Activated CD4-positive, alpha-beta T cell treated with anti-CD3 and anti-CD28 coated beads, Interleukin-2, amount 50 U/mL, for 24 hours (primary cell): ENCODE data around the gene GIGYF1.
"Not testable (repeated sequence)": the region's sequence is repeated elsewhere in the genome, so short reads cannot be mapped to it uniquely, and the experiment has no call there.

ENCODE experiments used
- DNase-seq, 2 donors: peaks; one replicate each; pipeline ENCODE4 v3.0.0-alpha.2; 2020; ENCODE audit warnings: low read depth in 1 of 2, low spot score in 1 of 2

Gene GIGYF1

DNA sequence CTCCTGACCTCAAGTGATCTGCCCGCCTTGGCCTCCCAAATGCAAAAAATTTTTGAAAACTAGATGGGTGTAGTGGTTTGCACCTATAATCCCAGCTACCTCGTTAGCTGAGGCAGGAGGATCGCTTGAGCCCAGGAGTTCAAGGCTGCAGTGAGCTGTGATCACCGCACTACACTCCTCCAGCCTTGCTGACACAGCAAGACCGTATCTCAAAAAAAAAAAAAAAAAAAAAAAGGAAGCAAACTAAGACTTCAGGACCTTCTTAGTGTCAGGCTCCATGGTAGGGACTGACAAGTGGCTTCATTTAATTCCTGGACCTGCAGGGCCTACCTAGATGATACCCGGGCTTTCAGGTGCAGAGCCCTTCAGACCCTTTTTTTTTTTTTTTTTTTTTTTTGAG lies 14.3 kb upstream of the GIGYF1 start:
- no peak for DNase-seq

- no peak for DNase-seq
Observed at GRCh38 chr7:100706672-100707311, 12.7 kb upstream of the GIGYF1 start.

- DNase-seq: peak; percentile 98 to 99
Observed at GRCh38 chr7:100705753-100706671, 12.0 kb upstream of the GIGYF1 start, which contains the start of gene POP7. Gene POP7, plus strand, starts transcription at chr7:100706121. Its CDS starts 710 bp downstream, at chr7:100706831.

- peak; percentile 65 to 75 for DNase-seq
Observed at GRCh38 chr7:100705320-100705752, 11.3 kb upstream of the GIGYF1 start.

DNA sequence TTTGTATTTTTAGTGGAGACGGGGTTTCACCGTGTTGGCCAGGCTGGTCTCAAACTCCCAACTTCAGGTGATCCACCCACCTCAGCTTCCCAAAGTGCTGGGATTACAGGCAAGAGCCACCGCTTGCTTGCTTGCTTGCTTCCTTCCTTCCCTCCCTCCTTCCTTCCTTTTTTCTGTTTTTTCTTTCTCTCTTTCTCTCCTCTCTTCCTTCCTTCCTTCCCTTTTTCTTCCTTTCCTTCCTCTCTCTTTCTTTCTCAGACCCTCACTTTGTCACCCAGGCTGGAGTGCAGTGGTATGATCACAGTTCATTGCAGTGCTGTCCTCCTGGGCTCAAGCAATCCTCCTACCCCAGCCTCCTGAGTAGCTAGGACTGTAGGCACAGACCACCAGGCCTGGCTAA lies 7.0 kb upstream of the GIGYF1 start:
- not testable (repeated sequence) for DNase-seq

DNA sequence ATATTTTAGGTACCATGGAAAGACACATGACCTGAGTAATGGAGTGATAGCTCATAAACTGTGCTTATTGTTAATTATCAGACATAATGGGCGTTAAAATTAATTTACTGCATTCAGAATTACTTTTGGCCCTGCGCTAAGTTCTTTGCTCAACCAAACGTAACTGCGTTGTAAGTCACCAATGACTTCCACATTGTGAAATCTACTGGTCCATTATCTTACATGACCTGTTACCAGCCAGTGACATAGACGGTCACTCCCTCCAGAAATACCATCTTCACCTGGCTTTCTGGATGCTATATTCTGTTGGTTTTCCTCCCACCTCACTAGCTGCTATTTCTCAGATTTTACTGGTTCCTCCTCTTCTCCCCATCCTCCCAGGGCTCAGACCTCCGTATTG lies 5.0 kb upstream of the GIGYF1 start:
- DNase-seq: no peak

- DNase-seq: no peak
Observed at GRCh38 chr7:100696123-100696521, 2.1 kb upstream of the GIGYF1 start.

- no peak for DNase-seq
Observed at GRCh38 chr7:100693312-100694097, 545 bp downstream of the GIGYF1 start.

DNA sequence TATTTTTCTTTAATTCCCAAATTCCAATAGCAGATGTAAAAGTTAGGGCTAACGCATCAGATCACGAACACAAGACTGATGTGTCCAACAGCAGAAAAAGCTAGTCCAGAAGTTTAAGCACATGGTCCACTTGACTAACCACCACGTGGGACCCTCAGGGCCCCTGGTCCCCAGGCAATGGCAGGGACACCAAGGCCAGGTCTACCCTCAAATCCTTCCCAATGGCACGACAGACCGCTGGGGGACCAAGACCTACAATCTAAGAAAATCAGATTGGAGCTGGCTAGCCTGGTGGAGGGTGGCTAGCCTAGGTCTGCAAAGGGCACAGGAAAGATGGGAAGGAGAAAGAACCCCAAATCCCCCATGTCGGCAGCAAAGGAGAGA lies 1.5 kb downstream of the GIGYF1 start:
- DNase-seq: no peak

- DNase-seq: peak; percentile 70 to 75
Observed at GRCh38 chr7:100691676-100692577, 2.1 kb downstream of the GIGYF1 start.

DNA sequence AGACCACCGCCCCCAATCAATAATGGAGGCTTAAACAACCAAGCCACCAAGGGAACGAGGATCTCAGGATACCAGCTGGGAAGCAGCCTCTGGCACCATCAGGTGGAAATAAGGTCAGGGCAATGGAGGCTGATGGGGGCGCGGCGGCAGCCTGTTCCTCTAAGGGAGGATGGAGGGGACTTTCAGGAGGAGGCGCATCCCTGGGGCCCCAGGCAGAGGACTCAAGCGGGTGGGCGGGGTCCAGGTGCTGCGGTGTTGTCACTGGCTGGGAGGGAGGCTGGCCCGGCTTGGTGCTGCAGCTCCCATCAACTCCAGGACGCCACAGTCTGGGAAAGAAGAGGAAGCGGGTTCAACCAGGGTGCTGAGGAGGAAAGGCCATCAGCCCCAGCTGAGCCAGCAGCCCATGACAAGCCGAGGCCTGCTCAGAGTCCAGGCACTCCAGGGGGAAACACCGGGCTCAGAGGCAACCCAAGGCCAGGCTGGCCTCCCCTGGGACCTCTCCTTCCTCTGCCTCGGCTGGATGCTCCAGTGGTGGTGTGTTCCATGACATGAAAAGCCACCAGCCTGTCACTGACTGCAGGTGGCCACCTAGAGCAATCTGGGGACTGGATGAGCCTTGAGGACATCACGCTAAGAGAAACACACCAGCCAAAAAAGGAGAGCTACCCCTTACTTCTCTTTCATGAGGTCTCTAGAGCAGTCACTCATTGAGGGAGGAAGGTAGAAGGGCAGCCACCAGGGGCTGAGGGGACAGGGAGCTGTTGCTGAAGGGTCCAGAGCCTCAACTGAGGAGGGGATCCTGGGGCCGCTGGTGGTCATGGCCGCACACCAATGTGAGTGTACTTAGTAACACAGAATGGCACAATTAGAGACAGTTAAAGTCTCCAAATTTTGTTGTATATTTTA lies 4.6 kb downstream of the GIGYF1 start:
- DNase-seq: no peak

GRCh38 chr7:100688326-100688860 lies 5.7 kb downstream of the GIGYF1 start:
- DNase-seq: no peak

DNA sequence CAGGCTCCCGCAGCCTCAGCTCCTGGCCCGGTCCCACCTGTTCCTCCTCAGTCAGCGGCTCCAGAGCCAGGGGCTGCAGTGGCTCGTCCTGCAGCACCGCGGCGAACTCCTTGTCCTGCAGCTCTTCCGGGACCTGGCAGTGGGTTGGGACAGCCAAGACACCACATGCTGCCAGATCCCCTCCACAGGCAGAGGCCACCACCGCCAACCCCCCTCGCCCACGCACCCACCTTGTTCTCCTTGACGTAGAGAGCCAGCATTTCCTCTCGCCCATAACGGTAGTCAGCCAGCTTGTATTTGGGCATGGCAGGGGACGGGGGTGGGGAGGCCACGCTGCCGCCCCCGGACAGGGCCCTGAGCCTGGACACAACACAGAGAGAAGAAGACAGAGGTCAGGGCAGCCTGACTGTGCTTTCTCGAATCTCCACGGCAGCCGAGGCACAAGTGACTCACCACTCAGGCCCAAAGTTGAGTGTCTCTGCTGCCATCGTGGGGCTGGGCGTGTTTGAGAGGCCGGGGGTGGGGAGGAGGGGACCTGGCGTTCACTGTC lies 6.2 kb downstream of the GIGYF1 start:
- DNase-seq: no peak

DNA sequence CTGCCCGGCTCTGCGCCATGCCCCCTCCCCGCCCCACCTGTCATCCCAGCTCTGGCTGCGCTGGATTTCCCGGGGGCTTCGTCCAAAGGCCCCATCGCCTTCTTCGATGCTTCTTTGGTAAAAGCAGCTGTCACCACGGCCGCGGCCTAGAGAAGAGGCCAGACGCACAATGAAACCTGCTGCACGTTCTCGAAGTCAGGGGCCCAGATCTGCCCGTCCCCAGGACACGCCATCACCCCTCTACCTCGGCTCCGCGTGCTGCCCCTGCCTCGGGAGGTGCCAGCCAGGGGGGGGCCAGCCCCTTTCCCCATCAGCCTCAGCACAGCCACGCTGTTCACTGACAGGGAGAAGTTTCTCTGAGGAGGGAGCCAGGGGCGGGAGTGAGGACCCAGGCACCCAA lies 6.8 kb downstream of the GIGYF1 start:
- no peak for DNase-seq

- DNase-seq: no peak
Observed at GRCh38 chr7:100686822-100687211, 7.2 kb downstream of the GIGYF1 start.

DNA sequence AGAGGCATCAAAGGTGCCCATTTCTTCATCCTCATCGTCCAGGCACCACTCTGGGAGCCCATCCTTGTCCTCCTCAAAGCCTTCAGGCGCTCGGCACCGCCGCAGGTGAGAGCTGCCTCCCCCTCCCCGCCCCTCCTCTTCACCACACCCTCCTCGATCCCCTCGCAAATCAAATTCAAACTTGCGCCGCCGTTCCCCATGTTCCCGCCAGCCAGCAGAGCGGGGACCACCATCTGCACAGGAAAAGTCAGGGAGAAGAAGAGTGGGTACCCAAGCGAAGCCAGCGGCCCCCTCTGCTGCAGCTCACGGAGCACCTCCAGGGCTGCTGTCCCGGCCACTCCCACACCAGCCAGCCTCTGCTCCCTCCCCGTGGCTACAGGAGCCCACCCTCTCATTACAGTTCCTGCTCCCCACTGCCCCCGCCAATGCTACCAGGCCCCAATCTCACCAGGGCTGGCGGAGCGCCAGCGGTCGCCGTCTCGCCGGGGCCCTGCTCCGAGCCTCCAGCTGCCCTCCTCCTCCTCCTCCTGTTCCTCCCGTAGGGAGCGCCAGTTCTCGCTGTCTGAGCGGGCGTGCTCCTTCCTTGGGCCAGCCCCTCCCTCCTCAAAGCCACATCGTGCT lies 7.7 kb downstream of the GIGYF1 start:
- DNase-seq: no peak

- DNase-seq: no peak
Observed at GRCh38 chr7:100685631-100686145, 8.4 kb downstream of the GIGYF1 start.

- DNase-seq: no peak
Observed at GRCh38 chr7:100685049-100685605, 8.9 kb downstream of the GIGYF1 start.
